ENCODE results near the gene OR2T11.

DNA sequence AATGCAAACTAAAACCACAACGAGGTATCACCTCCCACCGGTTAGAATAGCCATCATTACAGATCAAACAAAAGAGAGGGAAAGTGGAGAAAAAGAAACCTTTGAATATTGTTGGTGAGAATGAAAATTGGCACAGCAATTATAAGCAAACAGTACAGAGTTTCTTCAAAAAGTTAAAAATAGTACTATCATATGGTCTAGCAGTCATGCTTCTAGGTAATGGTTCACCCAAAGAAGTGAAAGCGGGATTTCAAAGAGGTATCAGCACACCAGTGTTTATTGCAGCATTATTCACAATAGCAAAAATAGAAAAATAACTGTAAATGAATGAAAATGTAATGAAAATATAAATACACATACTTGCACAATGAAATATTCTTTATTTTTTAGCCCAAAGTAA is 45.6 kb downstream of the OR2T11 start:
- TF ChIP-seq TCF12 (IDR thresholded peaks at IDR 0.05; ENCODE audit: low read depth) (no peak), TAF1 (IDR thresholded peaks at IDR 0.05; ENCODE audit: low read depth) (no peak), CREB1 (IDR thresholded peaks at IDR 0.05; ENCODE audit: low read depth) (no peak), EP300 (IDR thresholded peaks at IDR 0.05; ENCODE audit: borderline replicate concordance) (no peak), NFIC (IDR thresholded peaks at IDR 0.05) (no peak)
- TF ChIP-seq, protein P1, sequence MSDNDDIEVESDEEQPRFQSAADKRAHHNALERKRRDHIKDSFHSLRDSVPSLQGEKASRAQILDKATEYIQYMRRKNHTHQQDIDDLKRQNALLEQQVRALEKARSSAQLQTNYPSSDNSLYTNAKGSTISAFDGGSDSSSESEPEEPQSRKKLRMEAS (IDR thresholded peaks at IDR 0.05) = no peak
- TF ChIP-seq, protein P2, sequence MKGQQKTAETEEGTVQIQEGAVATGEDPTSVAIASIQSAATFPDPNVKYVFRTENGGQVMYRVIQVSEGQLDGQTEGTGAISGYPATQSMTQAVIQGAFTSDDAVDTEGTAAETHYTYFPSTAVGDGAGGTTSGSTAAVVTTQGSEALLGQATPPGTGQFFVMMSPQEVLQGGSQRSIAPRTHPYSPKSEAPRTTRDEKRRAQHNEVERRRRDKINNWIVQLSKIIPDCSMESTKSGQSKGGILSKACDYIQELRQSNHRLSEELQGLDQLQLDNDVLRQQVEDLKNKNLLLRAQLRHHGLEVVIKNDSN (IDR thresholded peaks at IDR 0.05) = no peak
